HL-60 (cell line): ENCODE data around the gene ACYP2.

Experiments
- GABPA ChIP-seq: IDR thresholded peaks from 2 replicates; pipeline ENCODE4 v1.6.1; 2012; ENCODE audit warnings: low read depth
- POLR2AphosphoS5 ChIP-seq: IDR thresholded peaks from 2 replicates; pipeline ENCODE4 v1.6.1; 2012; ENCODE audit warnings: low read depth
- SPI1 ChIP-seq: IDR thresholded peaks from 2 replicates; pipeline ENCODE4 v1.6.1; 2012; ENCODE audit warnings: low read depth, mild to moderate bottlenecking, borderline replicate concordance
- TF ChIP-seq, protein P1 (sequence below): IDR thresholded peaks from one replicate; pipeline ENCODE4 v1.5.1; 2011; ENCODE audit warnings: low read length, control low read depth, inconsistent platforms; ENCODE audit not compliant: insufficient read depth
- TF ChIP-seq, protein P2 (sequence below): IDR thresholded peaks from 2 replicates; pipeline ENCODE4 v1.6.1; 2012; ENCODE audit warnings: low read depth; ENCODE audit not compliant: insufficient replicate concordance

DNA sequence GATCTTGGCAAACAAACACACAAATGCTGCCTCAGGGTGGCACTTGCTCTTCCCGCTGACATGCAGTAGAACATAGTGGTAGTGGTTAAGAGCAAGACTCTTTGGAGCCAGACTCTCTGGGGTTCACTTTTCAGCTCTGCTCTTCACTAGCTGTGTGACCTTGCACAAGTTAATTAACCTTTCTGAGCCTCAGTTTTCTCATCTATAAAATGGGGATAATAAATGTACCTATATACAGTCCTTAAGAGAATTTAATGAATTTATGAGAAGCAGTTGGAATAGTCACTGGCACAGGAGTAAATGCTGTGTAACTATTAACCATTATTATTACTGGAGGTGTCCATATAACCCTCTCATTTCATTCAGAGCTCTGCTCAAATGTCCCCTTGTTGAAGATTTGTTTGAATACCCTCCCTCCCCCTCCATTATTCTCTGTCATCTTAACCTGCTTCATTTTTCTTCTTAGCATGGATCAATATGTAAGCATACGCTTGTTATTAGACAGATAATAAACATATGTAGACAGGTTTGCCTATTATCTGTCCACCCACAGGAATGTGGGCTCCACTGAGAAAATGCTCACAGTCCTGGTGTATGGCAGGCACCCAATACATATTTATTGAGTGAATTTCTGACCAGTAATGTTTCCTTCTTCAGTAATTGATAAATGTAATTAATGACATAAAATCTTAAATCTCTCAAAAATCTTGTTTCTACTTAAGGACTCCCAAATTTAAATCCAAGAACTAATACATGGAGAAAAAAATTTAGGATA lies 76.1 kb downstream of the ACYP2 start:
- TF ChIP-seq, protein P1, sequence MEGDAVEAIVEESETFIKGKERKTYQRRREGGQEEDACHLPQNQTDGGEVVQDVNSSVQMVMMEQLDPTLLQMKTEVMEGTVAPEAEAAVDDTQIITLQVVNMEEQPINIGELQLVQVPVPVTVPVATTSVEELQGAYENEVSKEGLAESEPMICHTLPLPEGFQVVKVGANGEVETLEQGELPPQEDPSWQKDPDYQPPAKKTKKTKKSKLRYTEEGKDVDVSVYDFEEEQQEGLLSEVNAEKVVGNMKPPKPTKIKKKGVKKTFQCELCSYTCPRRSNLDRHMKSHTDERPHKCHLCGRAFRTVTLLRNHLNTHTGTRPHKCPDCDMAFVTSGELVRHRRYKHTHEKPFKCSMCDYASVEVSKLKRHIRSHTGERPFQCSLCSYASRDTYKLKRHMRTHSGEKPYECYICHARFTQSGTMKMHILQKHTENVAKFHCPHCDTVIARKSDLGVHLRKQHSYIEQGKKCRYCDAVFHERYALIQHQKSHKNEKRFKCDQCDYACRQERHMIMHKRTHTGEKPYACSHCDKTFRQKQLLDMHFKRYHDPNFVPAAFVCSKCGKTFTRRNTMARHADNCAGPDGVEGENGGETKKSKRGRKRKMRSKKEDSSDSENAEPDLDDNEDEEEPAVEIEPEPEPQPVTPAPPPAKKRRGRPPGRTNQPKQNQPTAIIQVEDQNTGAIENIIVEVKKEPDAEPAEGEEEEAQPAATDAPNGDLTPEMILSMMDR: no peak
- TF ChIP-seq POLR2AphosphoS5: no peak
- TF ChIP-seq, protein P2, sequence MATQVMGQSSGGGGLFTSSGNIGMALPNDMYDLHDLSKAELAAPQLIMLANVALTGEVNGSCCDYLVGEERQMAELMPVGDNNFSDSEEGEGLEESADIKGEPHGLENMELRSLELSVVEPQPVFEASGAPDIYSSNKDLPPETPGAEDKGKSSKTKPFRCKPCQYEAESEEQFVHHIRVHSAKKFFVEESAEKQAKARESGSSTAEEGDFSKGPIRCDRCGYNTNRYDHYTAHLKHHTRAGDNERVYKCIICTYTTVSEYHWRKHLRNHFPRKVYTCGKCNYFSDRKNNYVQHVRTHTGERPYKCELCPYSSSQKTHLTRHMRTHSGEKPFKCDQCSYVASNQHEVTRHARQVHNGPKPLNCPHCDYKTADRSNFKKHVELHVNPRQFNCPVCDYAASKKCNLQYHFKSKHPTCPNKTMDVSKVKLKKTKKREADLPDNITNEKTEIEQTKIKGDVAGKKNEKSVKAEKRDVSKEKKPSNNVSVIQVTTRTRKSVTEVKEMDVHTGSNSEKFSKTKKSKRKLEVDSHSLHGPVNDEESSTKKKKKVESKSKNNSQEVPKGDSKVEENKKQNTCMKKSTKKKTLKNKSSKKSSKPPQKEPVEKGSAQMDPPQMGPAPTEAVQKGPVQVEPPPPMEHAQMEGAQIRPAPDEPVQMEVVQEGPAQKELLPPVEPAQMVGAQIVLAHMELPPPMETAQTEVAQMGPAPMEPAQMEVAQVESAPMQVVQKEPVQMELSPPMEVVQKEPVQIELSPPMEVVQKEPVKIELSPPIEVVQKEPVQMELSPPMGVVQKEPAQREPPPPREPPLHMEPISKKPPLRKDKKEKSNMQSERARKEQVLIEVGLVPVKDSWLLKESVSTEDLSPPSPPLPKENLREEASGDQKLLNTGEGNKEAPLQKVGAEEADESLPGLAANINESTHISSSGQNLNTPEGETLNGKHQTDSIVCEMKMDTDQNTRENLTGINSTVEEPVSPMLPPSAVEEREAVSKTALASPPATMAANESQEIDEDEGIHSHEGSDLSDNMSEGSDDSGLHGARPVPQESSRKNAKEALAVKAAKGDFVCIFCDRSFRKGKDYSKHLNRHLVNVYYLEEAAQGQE: no peak
- TF ChIP-seq GABPA: no peak
- no peak for TF ChIP-seq SPI1
